NB4 (cell line): ENCODE results near the gene ALPG.
"Not testable (repeated sequence)": the region's sequence is repeated elsewhere in the genome, so short reads cannot be mapped to it uniquely, and the experiment has no call there.

Source experiments
- MAX ChIP-seq: IDR thresholded peaks from 2 replicates; pipeline ENCODE4 v1.6.1; 2011; ENCODE audit warnings: low read depth, low read length
- MYC ChIP-seq: IDR thresholded peaks from 2 replicates; pipeline ENCODE4 v1.6.1; 2011; ENCODE audit warnings: low read depth, low read length
- POLR2A ChIP-seq: IDR thresholded peaks from 2 replicates; pipeline ENCODE4 v1.6.1; 2011; ENCODE audit warnings: mild to moderate bottlenecking; ENCODE audit not compliant: insufficient read length; ENCODE audit errors: extremely low read depth
- TF ChIP-seq, protein P1 (sequence below): IDR thresholded peaks from one replicate; pipeline ENCODE4 v1.5.1; 2012; ENCODE audit warnings: low read depth, low read length

- TF ChIP-seq, protein P1, sequence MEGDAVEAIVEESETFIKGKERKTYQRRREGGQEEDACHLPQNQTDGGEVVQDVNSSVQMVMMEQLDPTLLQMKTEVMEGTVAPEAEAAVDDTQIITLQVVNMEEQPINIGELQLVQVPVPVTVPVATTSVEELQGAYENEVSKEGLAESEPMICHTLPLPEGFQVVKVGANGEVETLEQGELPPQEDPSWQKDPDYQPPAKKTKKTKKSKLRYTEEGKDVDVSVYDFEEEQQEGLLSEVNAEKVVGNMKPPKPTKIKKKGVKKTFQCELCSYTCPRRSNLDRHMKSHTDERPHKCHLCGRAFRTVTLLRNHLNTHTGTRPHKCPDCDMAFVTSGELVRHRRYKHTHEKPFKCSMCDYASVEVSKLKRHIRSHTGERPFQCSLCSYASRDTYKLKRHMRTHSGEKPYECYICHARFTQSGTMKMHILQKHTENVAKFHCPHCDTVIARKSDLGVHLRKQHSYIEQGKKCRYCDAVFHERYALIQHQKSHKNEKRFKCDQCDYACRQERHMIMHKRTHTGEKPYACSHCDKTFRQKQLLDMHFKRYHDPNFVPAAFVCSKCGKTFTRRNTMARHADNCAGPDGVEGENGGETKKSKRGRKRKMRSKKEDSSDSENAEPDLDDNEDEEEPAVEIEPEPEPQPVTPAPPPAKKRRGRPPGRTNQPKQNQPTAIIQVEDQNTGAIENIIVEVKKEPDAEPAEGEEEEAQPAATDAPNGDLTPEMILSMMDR, result not testable (repeated sequence)
- TF ChIP-seq MAX, POLR2A, MYC: not testable (repeated sequence)
Observed at GRCh38 chr2:232364806-232365594, 41.6 kb upstream of the ALPG start.
